Pancreas (tissue), 10 donors: ENCODE data around the gene COPS6. TPM values are rescaled to one million over a fixed set of nuclear protein-coding genes. Genes with fewer than 3 reads are reported as not detected.
A peak's percentile ranks its signal among the peaks of the same experiment; 100 is the strongest.

Experiments used
- ATAC-seq, 4 donors: fragments of 200-7000 bp; cut with Tn5 transposase; one replicate each; pipeline versions ENCODE4 v1.8.0 to v1.9.1; 2020; ENCODE audit warnings: mild to moderate bottlenecking in 4 of 4, moderate library complexity in 4 of 4
- DNase-seq, 6 donors: peaks; one replicate each; pipeline ENCODE4 v3.0.0-alpha.2; 2020
- FAIRE-seq: peaks from 2 replicates; lab custom pipeline; 2012; peaks lifted over from hg19 to GRCh38; lab: Jason Lieb, UNC
- H3K27ac ChIP-seq, 4 donors: fragments of 200-600 bp; sonication (generic); 1 replicate in 3 of 4; 2 replicates in 1 of 4; pipeline versions ENCODE4 v1.5.0 to v1.8.0; 2020
- H3K27me3 ChIP-seq, 4 donors: fragments of 200-600 bp; one replicate each; pipeline ENCODE4 v1.8.0; 2021
- H3K36me3 ChIP-seq, 3 donors: fragments of 200-600 bp; sonication (generic) in 1 of 3; one replicate each; pipeline versions ENCODE4 v1.5.0 to v1.8.0; 2020 to 2021
- H3K4me1 ChIP-seq, 3 donors: fragments of 200-600 bp; one replicate each; pipeline ENCODE4 v1.8.0; 2021
- H3K4me3 ChIP-seq, 4 donors: fragments of 200-600 bp; sonication (generic) in 2 of 4; one replicate each; pipeline versions ENCODE4 v1.5.0 to v1.8.0; 2020 to 2021
- H3K9me3 ChIP-seq, 4 donors: fragments of 200-600 bp; one replicate each; pipeline ENCODE4 v1.8.0; 2021
- CTCF ChIP-seq, 4 donors: fragments of 200-600 bp; sonication (generic) in 3 of 4; IDR thresholded peaks; one replicate each; pipeline versions ENCODE4 v1.5.0 to v1.8.0; 2021; ENCODE audit warnings: antibody characterized with exemption in 4 of 4
- WGBS, 2 donors: extraction: QIAGEN DNeasy Blood & Tissue Kit; methylation state at CpG; one replicate each; pipeline ENCODE4 v1.1.7; 2013; 5-methylcytosine and 5-hydroxymethylcytosine counted together
- intact Hi-C, 3 donors: fragments of 100-400 bp; cut with DNase I; formaldehyde crosslinking; loops; one replicate each; pipeline versions ENCODE4 v1.11.1 to v1.14.2; 2022
- polyA plus RNA-seq, 2 donors: library from polyadenylated mRNA; stranded (reverse); fragments of 200-250 nt; gene quantifications; one replicate each; pipeline ENCODE4 v1.2.3, GENCODE V29; 2013
- total RNA-seq, 6 donors: library from RNA; stranded (reverse); fragmentation: NEBNext Ultra II Directional in 4 of 6; extraction: Animal tissue kit (Norgen Biotek cat#: 25700) in 4 of 6; gene quantifications; one replicate each; pipeline versions ENCODE4 v1.2.1 to v1.2.4, GENCODE V29; 2021 to 2023
- donor health status: healthy with polysubstance abuse.
- donor health status: DM: no; HTN: no; CAD: no; lungs with moderate emphysema.
- donor health status: DM: no; HTN: no; CAD: no.
- donor health status: control.
- donor health status: control.
- donor health status: Bipolar disorder and iron deficiency.
- donor health status: DM: yes; HTN: yes; CAD: no.
- donor health status: DM: no; HTN: no; CAD: no.
- donor health status: DM: no; HTN: no; CAD: no.
- donor health status: DM: yes; HTN: yes; CAD: no.

Gene COPS6
- total and polyA plus RNA-seq, 8 donors: 34.6 to 82.0 (median 40.5) TPM

- FAIRE-seq: no peak
- intact Hi-C loops: no loop called here
- ATAC-seq: no peak
- Histone ChIP-seq H3K9me3 (no peaks in the 10 kb centered on the region), H3K27me3 (no peaks in the 10 kb centered on the region), H3K4me3 (no peak overlapping the region), H3K27ac (no peak overlapping the region), H3K4me1 (peaks cover 0 to 7% (median 7%) of the 10 kb centered on the region in 3 donors), H3K36me3 (peaks cover 0 to 50% (median 21%) of the 10 kb centered on the region in 3 donors)
- WGBS, 2 donors: 68 to 70% methylated on average over 19 of the region's 19 CpGs
- TF ChIP-seq CTCF (IDR thresholded peaks at IDR 0.05): no peak
- DNase-seq: no peak
Measured at GRCh38 chr7:100091411-100092181, 2.8 kb downstream of the COPS6 start.

GRCh38 chr7:100093054-100093453 lies 4.3 kb downstream of the COPS6 start:
- no peak for FAIRE-seq
- Histone ChIP-seq H3K36me3 (peaks cover 4 to 64% (median 36%) of the 10 kb centered on the region in 3 donors), H3K4me1 (peaks cover 0 to 7% (median 5%) of the 10 kb centered on the region in 3 donors), H3K9me3 (no peaks in the 10 kb centered on the region), H3K27me3 (no peaks in the 10 kb centered on the region), H3K27ac (no peak overlapping the region), H3K4me3 (no peak overlapping the region)
- WGBS, 2 donors: 68 to 72% methylated on average over 8 of the region's 8 CpGs
- intact Hi-C loops: no loop called here
- DNase-seq: no peak
- ATAC-seq: no peak
- no peak for TF ChIP-seq CTCF (IDR thresholded peaks at IDR 0.05)

- no peak for TF ChIP-seq CTCF (IDR thresholded peaks at IDR 0.05)
- intact Hi-C loops: no loop called here
- no peak overlapping the region for H3K27ac ChIP-seq
- WGBS, 2 donors: 67 to 68% methylated on average over 13 of the region's 13 CpGs
- no peaks in the 10 kb centered on the region for H3K9me3 ChIP-seq
- ATAC-seq (no peak), FAIRE-seq (no peak), DNase-seq (no peak)
- H3K27me3 ChIP-seq: no peaks in the 10 kb centered on the region
- peaks cover 4 to 69% (median 38%) of the 10 kb centered on the region in 3 donors for H3K36me3 ChIP-seq
- H3K4me3 ChIP-seq: no peak overlapping the region
- H3K4me1 ChIP-seq: peaks cover 0 to 7% (median under 1%) of the 10 kb centered on the region in 3 donors
Measured at GRCh38 chr7:100093498-100093897, 4.7 kb downstream of the COPS6 start.

- Histone ChIP-seq H3K4me3 (no peak overlapping the region), H3K36me3 (peaks cover 4 to 74% (median 38%) of the 10 kb centered on the region in 3 donors), H3K9me3 (no peaks in the 10 kb centered on the region), H3K4me1 (peaks cover 0 to 8% (median 0%) of the 10 kb centered on the region in 3 donors), H3K27ac (no peak overlapping the region), H3K27me3 (no peaks in the 10 kb centered on the region)
- intact Hi-C loops: no loop called here
- 84 to 87% methylated on average over 16 of the region's 16 CpGs for WGBS, 2 donors
- no peak for TF ChIP-seq CTCF (IDR thresholded peaks at IDR 0.05)
- peak in 1 of 4 donors; percentile 17 for ATAC-seq
- no peak for FAIRE-seq
- no peak for DNase-seq
Measured at GRCh38 chr7:100093925-100094486, 5.2 kb downstream of the COPS6 start.

- Histone ChIP-seq H3K9me3 (no peaks in the 10 kb centered on the region), H3K27ac (no peak overlapping the region), H3K4me3 (no peak overlapping the region), H3K4me1 (peaks cover 0 to 9% (median 4%) of the 10 kb centered on the region in 3 donors), H3K36me3 (peaks cover 4 to 79% (median 38%) of the 10 kb centered on the region in 3 donors), H3K27me3 (no peaks in the 10 kb centered on the region)
- 83% methylated on average over 9 of the region's 9 CpGs for WGBS, 2 donors
- TF ChIP-seq CTCF (IDR thresholded peaks at IDR 0.05): no peak
- FAIRE-seq (no peak), DNase-seq (no peak), ATAC-seq (no peak)
- intact Hi-C loops: no loop called here
Measured at GRCh38 chr7:100095289-100095688, 6.5 kb downstream of the COPS6 start.
